Tibial artery (tissue), 4 donors: ENCODE results near the gene SMU1.

Source experiments
- DNase-seq, 2 donors: peaks; one replicate each; pipeline ENCODE4 v3.0.0-alpha.2; 2019
- H3K27ac ChIP-seq, 2 donors: fragments of 200-600 bp; sonication (generic) in 1 of 2; 1 replicate in 1 of 2; 2 replicates in 1 of 2; pipeline ENCODE4 v1.5.1; 2018 to 2019; ENCODE audit warnings: mild to moderate bottlenecking in 1 of 2
- H3K27me3 ChIP-seq, 2 donors: fragments of 200-600 bp; sonication (generic) in 1 of 2; one replicate each; pipeline versions ENCODE4 v1.5.1 to v1.6.0; 2016 to 2019
- H3K36me3 ChIP-seq, 3 donors: fragments of 200-600 bp; sonication (generic) in 2 of 3; one replicate each; pipeline ENCODE4 v1.5.1; 2016 to 2019; ENCODE audit warnings: mild to moderate bottlenecking in 2 of 3
- H3K4me1 ChIP-seq, 4 donors: fragments of 200-600 bp; sonication (generic) in 2 of 4; 1 replicate in 3 of 4; 2 replicates in 1 of 4; pipeline ENCODE4 v1.5.1; 2016 to 2019
- H3K4me3 ChIP-seq, 2 donors: fragments of 200-600 bp; sonication (generic) in 1 of 2; 1 replicate in 1 of 2; 2 replicates in 1 of 2; pipeline ENCODE4 v1.5.1; 2018 to 2019; ENCODE audit warnings: mild to moderate bottlenecking in 2 of 2
- H3K9me3 ChIP-seq, 3 donors: fragments of 200-600 bp; sonication (generic) in 1 of 3; one replicate each; pipeline ENCODE4 v1.5.1; 2016 to 2019
- intact Hi-C: fragments of 100-400 bp; cut with DNase I; formaldehyde crosslinking; loops from one replicate; pipeline ENCODE4 v1.15.0; 2023; ENCODE audit warnings: low total_unique reads
- TF ChIP-seq, protein P1 (sequence below), 2 experiments: fragments of 200-600 bp in 1 of 2; fragments of 450-650 bp in 1 of 2; IDR thresholded peaks; one replicate each; pipeline ENCODE4 v1.5.1; 2017 to 2019; ENCODE audit warnings: antibody characterized with exemption in 2 of 2, mild to moderate bottlenecking in 1 of 2, moderate library complexity in 1 of 2

SMU1 gene

DNA sequence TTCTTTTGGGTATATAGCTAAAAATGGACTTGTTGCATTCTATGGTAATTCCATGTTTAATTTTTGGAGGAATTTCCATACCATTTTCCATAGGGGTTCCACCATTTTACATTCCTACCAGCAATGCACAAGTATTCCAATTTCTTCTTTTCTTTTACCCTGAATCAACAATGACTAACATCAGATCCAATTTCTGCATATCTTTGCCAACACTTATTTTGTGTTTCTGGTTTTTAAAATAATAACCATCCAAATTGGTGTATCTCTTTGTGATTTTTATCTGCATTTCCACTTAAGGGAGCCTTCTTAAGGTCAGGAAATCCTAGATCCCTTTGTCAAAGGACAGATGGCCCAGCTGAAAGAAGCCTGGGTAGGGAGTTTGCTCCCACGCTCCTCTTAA, 29.5 kb upstream of the SMU1 start:
- no peaks in the 10 kb centered on the region for H3K27me3 ChIP-seq
- TF ChIP-seq, protein P1, sequence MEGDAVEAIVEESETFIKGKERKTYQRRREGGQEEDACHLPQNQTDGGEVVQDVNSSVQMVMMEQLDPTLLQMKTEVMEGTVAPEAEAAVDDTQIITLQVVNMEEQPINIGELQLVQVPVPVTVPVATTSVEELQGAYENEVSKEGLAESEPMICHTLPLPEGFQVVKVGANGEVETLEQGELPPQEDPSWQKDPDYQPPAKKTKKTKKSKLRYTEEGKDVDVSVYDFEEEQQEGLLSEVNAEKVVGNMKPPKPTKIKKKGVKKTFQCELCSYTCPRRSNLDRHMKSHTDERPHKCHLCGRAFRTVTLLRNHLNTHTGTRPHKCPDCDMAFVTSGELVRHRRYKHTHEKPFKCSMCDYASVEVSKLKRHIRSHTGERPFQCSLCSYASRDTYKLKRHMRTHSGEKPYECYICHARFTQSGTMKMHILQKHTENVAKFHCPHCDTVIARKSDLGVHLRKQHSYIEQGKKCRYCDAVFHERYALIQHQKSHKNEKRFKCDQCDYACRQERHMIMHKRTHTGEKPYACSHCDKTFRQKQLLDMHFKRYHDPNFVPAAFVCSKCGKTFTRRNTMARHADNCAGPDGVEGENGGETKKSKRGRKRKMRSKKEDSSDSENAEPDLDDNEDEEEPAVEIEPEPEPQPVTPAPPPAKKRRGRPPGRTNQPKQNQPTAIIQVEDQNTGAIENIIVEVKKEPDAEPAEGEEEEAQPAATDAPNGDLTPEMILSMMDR (IDR thresholded peaks at IDR 0.05), result no peak
- H3K36me3 ChIP-seq, result peaks cover 0 to 13% (median 7%) of the 10 kb centered on the region in 3 donors
- no peak for DNase-seq
- peak overlapping the region in 1 of 2 donors; percentile 70 for H3K27ac ChIP-seq
- H3K4me3 ChIP-seq, result no peak overlapping the region
- H3K4me1 ChIP-seq, result peaks cover 0 to 53% (median 40%) of the 10 kb centered on the region in 4 donors
- no peaks in the 10 kb centered on the region for H3K9me3 ChIP-seq
- intact Hi-C loops, result no loop called here

DNA sequence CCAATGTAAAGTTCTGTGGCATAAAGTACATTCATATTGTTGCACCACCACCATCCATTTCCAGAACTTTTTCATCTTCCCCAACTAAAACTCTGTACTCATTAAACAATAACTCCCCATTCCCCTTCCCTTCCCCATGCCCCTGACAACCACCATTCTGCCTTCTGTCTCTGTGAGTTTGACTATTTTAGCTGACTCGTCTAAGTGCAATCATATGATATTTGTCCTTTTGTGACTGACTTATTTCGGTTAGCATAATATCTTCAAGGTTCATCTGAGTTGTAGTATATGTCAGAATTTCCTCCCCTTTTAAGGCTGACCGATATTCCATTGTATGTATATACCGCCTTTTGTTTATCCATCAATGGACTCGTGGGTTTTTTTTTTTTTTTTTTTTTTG, 29.0 kb upstream of the SMU1 start:
- TF ChIP-seq, protein P1 (IDR thresholded peaks at IDR 0.05), result no peak

DNA sequence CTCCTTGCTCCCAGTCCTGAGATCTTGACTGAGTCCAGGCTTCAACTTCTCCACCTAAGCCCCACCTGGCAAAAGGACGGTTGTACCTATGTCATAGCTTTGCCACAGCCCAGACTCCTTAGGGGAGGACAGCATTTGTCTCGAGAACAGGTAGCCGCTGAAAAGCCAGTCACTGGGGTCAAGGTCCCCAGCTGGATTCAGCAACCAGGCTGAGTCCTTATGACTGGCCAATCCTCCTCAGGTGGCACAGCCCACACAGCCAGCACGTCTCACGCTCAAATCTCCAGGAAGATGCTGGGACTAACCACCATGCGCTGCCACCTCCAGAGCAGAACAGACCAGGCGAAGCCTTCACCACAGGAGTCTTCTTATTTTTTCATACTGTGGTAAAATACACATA, 27.9 kb upstream of the SMU1 start:
- intact Hi-C loops, result no loop called here

More for the DNA sequence above, 29.0 kb upstream of the SMU1 start:
- Histone ChIP-seq H3K4me3 (no peak overlapping the region), H3K4me1 (peaks cover 0 to 54% (median 40%) of the 10 kb centered on the region in 4 donors), H3K27me3 (no peaks in the 10 kb centered on the region), H3K9me3 (no peaks in the 10 kb centered on the region), H3K36me3 (peaks cover 0 to 8% (median 2%) of the 10 kb centered on the region in 3 donors), H3K27ac (no peak overlapping the region)
- intact Hi-C loops, result no loop called here
- DNase-seq, result no peak

DNA sequence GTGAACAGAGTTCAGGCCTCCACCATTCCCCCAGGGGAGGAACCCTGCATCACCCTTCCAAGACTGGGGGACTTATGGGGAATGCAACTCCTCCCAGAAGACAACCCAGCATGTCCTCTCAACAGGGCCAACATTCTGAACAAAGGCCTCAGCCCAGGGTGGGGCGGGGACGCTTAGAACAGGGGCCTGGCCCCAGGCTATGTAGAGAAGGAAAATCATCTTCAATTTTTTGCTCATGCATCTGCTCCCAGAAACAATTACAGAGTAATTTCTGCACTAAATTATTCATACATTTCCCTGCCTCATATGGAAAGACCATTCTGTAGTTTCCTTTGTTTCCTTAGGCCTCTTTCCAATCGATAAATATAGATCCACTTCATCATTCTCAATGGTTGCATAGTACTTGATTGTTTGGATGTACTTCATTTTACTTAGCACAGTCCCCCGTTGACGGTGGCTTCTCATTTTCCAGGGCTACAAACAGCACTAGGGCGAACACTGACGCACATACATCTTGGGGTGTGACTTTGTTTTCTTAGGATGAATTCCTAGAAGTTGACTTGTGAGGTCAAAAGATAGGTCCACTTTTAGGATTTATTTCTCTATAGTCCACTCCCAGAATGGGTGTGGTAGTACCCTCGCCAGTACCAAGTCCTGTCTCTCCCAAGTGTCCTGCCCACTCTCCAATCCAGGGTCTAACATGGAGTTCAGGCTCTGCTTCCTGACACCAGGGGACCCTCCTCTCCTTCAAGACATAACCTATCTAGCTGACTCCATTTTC, 27.2 kb upstream of the SMU1 start:
- no peaks in the 10 kb centered on the region for H3K27me3 ChIP-seq
- H3K4me3 ChIP-seq, result no peak overlapping the region
- TF ChIP-seq, protein P1 (IDR thresholded peaks at IDR 0.05), result no peak
- no peaks in the 10 kb centered on the region for H3K36me3 ChIP-seq
- H3K9me3 ChIP-seq, result no peaks in the 10 kb centered on the region
- H3K27ac ChIP-seq, result peak overlapping the region; percentile 3 to 37
- no peak for DNase-seq
- peaks cover 0 to 54% (median 40%) of the 10 kb centered on the region in 4 donors for H3K4me1 ChIP-seq
- intact Hi-C loops, result no loop called here

More for the DNA sequence above, 27.9 kb upstream of the SMU1 start:
- Histone ChIP-seq H3K36me3 (no peaks in the 10 kb centered on the region), H3K4me3 (no peak overlapping the region), H3K9me3 (no peaks in the 10 kb centered on the region), H3K27me3 (no peaks in the 10 kb centered on the region), H3K27ac (peak overlapping the region; percentile 3 to 37), H3K4me1 (peaks cover 0 to 54% (median 40%) of the 10 kb centered on the region in 4 donors)
- no peak for DNase-seq
- TF ChIP-seq, protein P1 (IDR thresholded peaks at IDR 0.05), result no peak

DNA sequence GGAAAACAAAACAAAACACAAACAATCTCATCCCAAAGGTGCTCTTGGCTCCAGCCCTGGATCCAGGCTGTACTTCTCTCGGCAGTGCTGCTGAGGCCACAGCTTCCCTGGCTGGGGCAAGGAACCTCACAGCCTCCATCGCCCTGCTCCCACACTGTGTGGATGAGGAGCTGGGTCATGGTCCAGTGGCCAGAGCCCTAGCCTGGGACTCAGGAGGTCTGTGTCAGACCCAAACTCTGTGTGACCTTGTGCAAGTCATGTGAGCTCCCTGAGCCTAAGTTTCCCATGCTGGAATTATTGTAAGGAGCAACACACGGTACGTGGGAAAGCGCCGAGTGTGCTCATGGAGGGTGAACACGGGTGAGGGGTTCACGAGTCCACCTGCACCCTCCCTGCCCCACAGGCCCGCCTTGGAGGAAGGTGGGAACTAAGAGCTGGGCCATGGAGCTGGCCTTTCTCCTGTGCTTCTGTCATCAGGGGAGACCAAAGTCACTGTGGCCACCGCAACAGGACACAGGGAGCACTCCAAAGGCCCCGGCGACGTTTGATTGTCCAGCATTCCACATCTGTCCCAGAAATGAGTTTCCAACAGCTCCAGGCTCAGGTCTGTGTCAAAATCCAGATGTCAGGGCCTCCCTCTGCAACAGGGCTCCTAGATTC, 26.2 kb upstream of the SMU1 start:
- peak overlapping the region; percentile 37 to 43 for H3K27ac ChIP-seq
- no peaks in the 10 kb centered on the region for H3K27me3 ChIP-seq
- H3K4me1 ChIP-seq, result peaks cover 0 to 52% (median 37%) of the 10 kb centered on the region in 4 donors
- H3K4me3 ChIP-seq, result no peak overlapping the region
- DNase-seq, result no peak
- no peaks in the 10 kb centered on the region for H3K36me3 ChIP-seq
- intact Hi-C loops, result no loop called here
- H3K9me3 ChIP-seq, result no peaks in the 10 kb centered on the region
- TF ChIP-seq, protein P1 (IDR thresholded peaks at IDR 0.05), result no peak
